GM12878 (cell line): ENCODE data around the gene FANCC. TPM values are rescaled to one million over a fixed set of nuclear protein-coding genes. Genes with fewer than 3 reads are reported as not detected.
"Not testable (repeated sequence)": the region's sequence is repeated elsewhere in the genome, so short reads cannot be mapped to it uniquely, and the experiment has no call there.

ENCODE experiments used
- ATAC-seq: fragments of 200-7000 bp; cut with Tn5 transposase; 3 replicates; pipeline ENCODE4 v1.9.1; 2020; ENCODE audit warnings: mild to moderate bottlenecking, moderate library complexity
- BruUV-seq: library from RNA; stranded (reverse); fragments of 400-500 nt; replicated peaks from 2 replicates; lab custom pipeline; 2021; lab: Mats Ljungman, UMichigan
- CTCF ChIA-PET: fragments of 300-600 bp; sonication (Branson Sonifier 250); formaldehyde crosslinking; extraction: SDS; loops from one replicate; lab custom pipeline; 2021; ENCODE audit warnings: inconsistent platforms; lab: Yijun Ruan, JAX
- POLR2A ChIA-PET: fragments of 350-600 bp; formaldehyde crosslinking; extraction: SDS; loops from one replicate; lab custom pipeline; 2021; ENCODE audit warnings: inconsistent platforms; lab: Charles Lee
- RAD21 ChIA-PET: fragments of 300-600 bp; sonication (Branson Sonifier 250); formaldehyde crosslinking; loops from one replicate; lab custom pipeline; 2023; ENCODE audit warnings: antibody characterized with exemption; ENCODE audit not compliant: unreplicated experiment; lab: Charles Lee
- SMC1A ChIA-PET: fragments of 300-600 bp; sonication (Branson Sonifier 250); formaldehyde crosslinking; loops from one replicate; lab custom pipeline; 2023; ENCODE audit not compliant: unreplicated experiment, uncharacterized antibody; lab: Charles Lee
- DNase-seq: peaks from one replicate; pipeline ENCODE4 v3.0.0-alpha.2; 2011; ENCODE audit warnings: low read depth, low spot score
- FAIRE-seq: peaks from 3 replicates; lab custom pipeline; 2011; peaks lifted over from hg19 to GRCh38; lab: Jason Lieb, UNC
- H2AFZ ChIP-seq: 2 replicates; pipeline ENCODE4 v1.6.0; 2011; ENCODE audit warnings: low read depth, low read length, control low read depth; ENCODE audit not compliant: control insufficient read depth
- H3K27ac ChIP-seq: 2 replicates; pipeline ENCODE4 v1.5.1; 2011; ENCODE audit warnings: control low read depth; ENCODE audit not compliant: control insufficient read depth, insufficient read depth
- H3K27me3 ChIP-seq, 2 experiments: replicated peaks in 1 of 2; 2 replicates each; pipeline versions ENCODE4 v1.6.0 to v1.6.1; 2011; ENCODE audit warnings: low read length in 1 of 2; ENCODE audit not compliant: control insufficient read depth in 2 of 2, insufficient read depth in 2 of 2
- H3K36me3 ChIP-seq, 2 experiments: 2 replicates each; pipeline ENCODE4 v1.5.1; 2011; ENCODE audit warnings: low read length in 1 of 2; ENCODE audit not compliant: control insufficient read depth in 2 of 2, insufficient read depth in 2 of 2
- H3K4me1 ChIP-seq: 2 replicates; pipeline ENCODE4 v1.6.1; 2011; ENCODE audit warnings: mild to moderate bottlenecking, low read length, moderate library complexity, mixed read lengths; ENCODE audit not compliant: control insufficient read depth, insufficient read depth
- H3K4me2 ChIP-seq: 2 replicates; pipeline ENCODE4 v1.6.0; 2011; ENCODE audit warnings: control low read depth; ENCODE audit not compliant: control insufficient read depth, insufficient read depth
- H3K4me3 ChIP-seq: fragments of 200-600 bp; sonication (generic); 2 replicates; pipeline ENCODE4 v1.5.1; 2016
- H3K79me2 ChIP-seq: 2 replicates; pipeline ENCODE4 v1.6.0; 2011; ENCODE audit warnings: low read length; ENCODE audit not compliant: control insufficient read depth, insufficient read depth
- H3K9ac ChIP-seq: 2 replicates; pipeline ENCODE4 v1.8.0; 2011; ENCODE audit warnings: low read length, control low read depth, mixed read lengths; ENCODE audit not compliant: control insufficient read depth, insufficient read depth
- H3K9me3 ChIP-seq: replicated peaks from 3 replicates; pipeline ENCODE4 v1.5.1; 2011; ENCODE audit warnings: mild to moderate bottlenecking, low read length; ENCODE audit not compliant: control insufficient read depth, insufficient read depth
- H4K20me1 ChIP-seq: 2 replicates; pipeline ENCODE4 v1.6.0; 2011; ENCODE audit not compliant: control insufficient read depth, insufficient read depth
- BMI1 ChIP-seq: fragments of 450-650 bp; IDR thresholded peaks from 2 replicates; pipeline ENCODE4 v1.6.1; 2016; ENCODE audit warnings: mild to moderate bottlenecking, moderate library complexity, borderline replicate concordance
- RAD21 ChIP-seq: IDR thresholded peaks from 2 replicates; pipeline ENCODE4 v1.6.1; 2011; ENCODE audit warnings: mild to moderate bottlenecking, low read depth, low read length, moderate library complexity; ENCODE audit not compliant: insufficient read depth
- SMC3 ChIP-seq: IDR thresholded peaks from 2 replicates; pipeline ENCODE4 v1.6.1; 2011; ENCODE audit warnings: low read length, improper control_type of control experiment, borderline replicate concordance
- WGBS: methylation state at CpG from one replicate; pipeline ENCODE4 v1.1.6; 2016; ENCODE audit warnings: low lambda C conversion rate; ENCODE audit not compliant: insufficient replicate concordance, insufficient coverage; ENCODE audit errors: missing lambda C conversion rate; 5-methylcytosine and 5-hydroxymethylcytosine counted together
- in situ Hi-C: fragments of 300-500 bp; cut with MboI; formaldehyde crosslinking; loops from 9 replicates; pipeline ENCODE4 v1.14.3; 2018; ENCODE audit warnings: mixed read lengths
- intact Hi-C: fragments of 100-400 bp; cut with micrococcal nuclease; formaldehyde crosslinking; loops from one replicate; pipeline ENCODE4 v1.14.2; 2022; ENCODE audit not compliant: unreplicated experiment
- polyA plus RNA-seq, 11 experiments: library from polyadenylated mRNA; depleted of rRNA in 4 of 11; unstranded in 6 of 11; stranded (reverse) in 5 of 11; fragments of >200 nt; fragmentation: Nextera tagmentation in 4 of 11; fragmentation: Illumina TruSeq in 1 of 11; extraction: Ambion mirVana in 4 of 11; extraction: Trizol in 1 of 11; gene quantifications; 1 replicate in 1 of 11; 2 replicates in 10 of 11; pipeline versions ENCODE4 v1.2.1 to v1.2.3, GENCODE V29; 2011 to 2016; ENCODE audit warnings: inconsistent platforms in 2 of 11, missing spikeins in 2 of 11, low read depth in 1 of 11
- total RNA-seq, 4 experiments: library from RNA; depleted of rRNA in 3 of 4; stranded (reverse); fragments of >200 nt in 3 of 4; fragmentation: Illumina TruSeq in 1 of 4; extraction: Trizol in 1 of 4; gene quantifications; 2 replicates each; pipeline versions ENCODE4 v1.2.1 to v1.2.3, GENCODE V29; 2013 to 2021
- TF ChIP-seq, protein P1 (sequence below), 3 experiments: IDR thresholded peaks in 2 of 3; conservative IDR thresholded peaks in 1 of 3; 2 replicates each; pipeline ENCODE4 v1.5.1; 2011; ENCODE audit warnings: low read depth in 3 of 3, low read length in 3 of 3, mild to moderate bottlenecking in 3 of 3, control low read depth in 2 of 3, moderate library complexity in 2 of 3, inconsistent platforms in 1 of 3, mixed read lengths in 1 of 3; ENCODE audit not compliant: control insufficient read depth in 2 of 3, insufficient read depth in 1 of 3; ENCODE audit errors: extremely low read depth in 1 of 3

Gene FANCC
- total and polyA plus RNA-seq, 10 of the 15 experiments (the other 5 are each of a cell fraction or from before 2014, with no cell fraction given), result 1.2 to 16.8 (median 10.5) TPM

GRCh38 chr9:95269803-95270773 is 47.4 kb downstream of the FANCC start:
- ChIA-PET CTCF (interaction anchor here (1.0 to 4.9 kb wide), 6 partner anchors 21 to 488 kb away, joined by 4 to 63 read pairs (median 6); no protein-coding TSS in a partner anchor), RAD21 (interaction anchor here (1.7 to 2.6 kb wide), 2 partner anchors 139 to 588 kb away, joined by 5 to 7 read pairs; no protein-coding TSS in a partner anchor), SMC1A (interaction anchor here (2.0 to 2.1 kb wide), 2 partner anchors 102 to 139 kb away, joined by 10 read pairs; no protein-coding TSS in a partner anchor)
- H3K27me3 ChIP-seq, H3K4me3 ChIP-seq, BruUV-seq, POLR2A ChIA-PET, H2AFZ ChIP-seq, H3K79me2 ChIP-seq, H3K9ac ChIP-seq, H3K9me3 ChIP-seq, H4K20me1 ChIP-seq, in situ Hi-C loops, FAIRE-seq, H3K27ac ChIP-seq, H3K4me2 ChIP-seq, DNase-seq, H3K36me3 ChIP-seq, ATAC-seq: not testable (repeated sequence)
- H3K4me1 ChIP-seq, result peaks cover 18% of the 10 kb centered on the region
- 92% methylated on average over 17 of the region's 18 CpGs for WGBS
- intact Hi-C loops, result loop anchor here (5.0 to 10.0 kb wide), 3 partner anchors 237 to 585 kb away; no protein-coding TSS in a partner anchor

- 51% methylated on average over 2 of the region's 2 CpGs for WGBS
- Histone ChIP-seq H3K9ac (no peak overlapping the region), H3K27ac (no peak overlapping the region), H2AFZ (no peak overlapping the region), H3K9me3 (no peaks in the 10 kb centered on the region), H4K20me1 (no peaks in the 10 kb centered on the region), H3K4me2 (no peak overlapping the region), H3K27me3 (no peaks in the 10 kb centered on the region), H3K4me3 (no peak overlapping the region), H3K4me1 (peaks cover 18% of the 10 kb centered on the region), H3K79me2 (peaks cover 4% of the 10 kb centered on the region; the same call in 1 of the 2 replicates), H3K36me3 (no peaks in the 10 kb centered on the region)
- peak; percentile 68 for ATAC-seq
- intact Hi-C loops (loop anchor here (5.0 to 10.0 kb wide), 3 partner anchors 239 to 584 kb away; no protein-coding TSS in a partner anchor), in situ Hi-C loops (no loop called here)
- no peak for DNase-seq
- no peak for FAIRE-seq
- ChIA-PET POLR2A (interaction anchor here (0.9 kb wide), 1 partner anchor 49 kb away, joined by 3 read pairs; no protein-coding TSS in a partner anchor), SMC1A (interaction anchor here (1.1 to 2.2 kb wide), 6 partner anchors 15 to 282 kb away, joined by 3 to 10 read pairs (median 6); no protein-coding TSS in a partner anchor), RAD21 (interaction anchor here (1.0 to 2.6 kb wide), 4 partner anchors 52 to 587 kb away, joined by 3 to 7 read pairs (median 4); no protein-coding TSS in a partner anchor), CTCF (interaction anchor here (0.7 to 4.9 kb wide), 15 partner anchors 12 to 871 kb away, joined by 3 to 63 read pairs (median 4); no protein-coding TSS in a partner anchor)
- TF ChIP-seq BMI1 (no peak), SMC3 (peak; percentile 28; the same call in 1 of the 2 replicates), RAD21 (peak; percentile 76)
- TF ChIP-seq, protein P1, sequence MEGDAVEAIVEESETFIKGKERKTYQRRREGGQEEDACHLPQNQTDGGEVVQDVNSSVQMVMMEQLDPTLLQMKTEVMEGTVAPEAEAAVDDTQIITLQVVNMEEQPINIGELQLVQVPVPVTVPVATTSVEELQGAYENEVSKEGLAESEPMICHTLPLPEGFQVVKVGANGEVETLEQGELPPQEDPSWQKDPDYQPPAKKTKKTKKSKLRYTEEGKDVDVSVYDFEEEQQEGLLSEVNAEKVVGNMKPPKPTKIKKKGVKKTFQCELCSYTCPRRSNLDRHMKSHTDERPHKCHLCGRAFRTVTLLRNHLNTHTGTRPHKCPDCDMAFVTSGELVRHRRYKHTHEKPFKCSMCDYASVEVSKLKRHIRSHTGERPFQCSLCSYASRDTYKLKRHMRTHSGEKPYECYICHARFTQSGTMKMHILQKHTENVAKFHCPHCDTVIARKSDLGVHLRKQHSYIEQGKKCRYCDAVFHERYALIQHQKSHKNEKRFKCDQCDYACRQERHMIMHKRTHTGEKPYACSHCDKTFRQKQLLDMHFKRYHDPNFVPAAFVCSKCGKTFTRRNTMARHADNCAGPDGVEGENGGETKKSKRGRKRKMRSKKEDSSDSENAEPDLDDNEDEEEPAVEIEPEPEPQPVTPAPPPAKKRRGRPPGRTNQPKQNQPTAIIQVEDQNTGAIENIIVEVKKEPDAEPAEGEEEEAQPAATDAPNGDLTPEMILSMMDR (IDR thresholded peaks at IDR 0.05 in 2 of 3, conservative IDR thresholded peaks at IDR 0.05 in 1 of 3; ENCODE audit: control insufficient read depth in 2 of 3, extremely low read depth in 1 of 3, insufficient read depth in 1 of 3, low read depth in 3 of 3, low read length in 3 of 3), result peak; percentile 31 to 56 (median 36); a peak in 4 of 6 replicates
- no TSS peak for BruUV-seq
These were observed 48.8 kb downstream of the FANCC start for GRCh38 chr9:95268681-95269080.
